Stimulated activated CD8-positive, alpha-beta memory T cell treated with anti-CD3 and anti-CD28 coated beads, Interleukin-15, amount 100 ng/mL, for 1 hour (primary cell): ENCODE measurements around the gene CTSF.

Source experiments
- DNase-seq: peaks from one replicate; pipeline ENCODE4 v3.0.0-alpha.2; 2020; ENCODE audit warnings: low read depth

The CTSF gene

DNA sequence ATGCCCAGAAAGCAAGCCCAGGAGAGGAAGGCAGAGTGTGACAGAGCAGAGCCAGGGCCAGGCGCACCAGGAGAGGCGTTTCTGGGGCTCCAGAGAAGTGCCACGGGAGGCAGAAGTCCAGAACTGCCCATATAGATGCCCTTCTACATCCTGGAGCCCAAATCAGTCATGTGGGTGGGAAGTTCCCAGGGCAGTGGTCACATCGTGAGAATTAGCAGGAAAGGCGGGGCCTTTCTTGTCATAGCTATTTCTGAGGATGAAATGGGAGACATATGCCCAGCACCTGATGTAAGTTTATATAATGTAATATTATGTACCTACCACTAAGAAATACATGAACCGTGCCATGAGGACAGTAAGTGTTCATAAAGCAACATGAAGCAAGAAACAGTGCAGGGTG, 35.6 kb downstream of the CTSF start:
- no peak for DNase-seq

DNA sequence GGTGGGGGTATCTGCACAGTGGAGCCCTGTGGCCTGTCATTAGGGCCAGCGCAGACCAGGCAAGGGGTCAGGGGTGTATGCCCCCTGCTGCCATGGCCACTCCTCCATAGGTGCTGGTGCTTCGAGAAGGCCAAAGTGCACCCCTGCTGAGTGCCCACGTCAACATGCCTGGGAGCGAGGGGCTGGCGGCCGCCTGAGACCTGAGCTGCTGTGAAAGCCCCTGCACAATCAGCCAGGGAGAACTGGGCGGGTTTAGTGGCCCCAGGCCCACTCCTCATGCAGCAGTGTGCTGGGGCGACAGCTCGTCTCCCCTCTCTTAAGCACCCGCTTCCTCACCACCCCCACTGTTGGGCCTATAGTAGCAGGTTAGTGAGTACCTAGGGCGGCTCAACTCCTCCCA, 36.6 kb downstream of the CTSF start:
- no peak for DNase-seq

DNA sequence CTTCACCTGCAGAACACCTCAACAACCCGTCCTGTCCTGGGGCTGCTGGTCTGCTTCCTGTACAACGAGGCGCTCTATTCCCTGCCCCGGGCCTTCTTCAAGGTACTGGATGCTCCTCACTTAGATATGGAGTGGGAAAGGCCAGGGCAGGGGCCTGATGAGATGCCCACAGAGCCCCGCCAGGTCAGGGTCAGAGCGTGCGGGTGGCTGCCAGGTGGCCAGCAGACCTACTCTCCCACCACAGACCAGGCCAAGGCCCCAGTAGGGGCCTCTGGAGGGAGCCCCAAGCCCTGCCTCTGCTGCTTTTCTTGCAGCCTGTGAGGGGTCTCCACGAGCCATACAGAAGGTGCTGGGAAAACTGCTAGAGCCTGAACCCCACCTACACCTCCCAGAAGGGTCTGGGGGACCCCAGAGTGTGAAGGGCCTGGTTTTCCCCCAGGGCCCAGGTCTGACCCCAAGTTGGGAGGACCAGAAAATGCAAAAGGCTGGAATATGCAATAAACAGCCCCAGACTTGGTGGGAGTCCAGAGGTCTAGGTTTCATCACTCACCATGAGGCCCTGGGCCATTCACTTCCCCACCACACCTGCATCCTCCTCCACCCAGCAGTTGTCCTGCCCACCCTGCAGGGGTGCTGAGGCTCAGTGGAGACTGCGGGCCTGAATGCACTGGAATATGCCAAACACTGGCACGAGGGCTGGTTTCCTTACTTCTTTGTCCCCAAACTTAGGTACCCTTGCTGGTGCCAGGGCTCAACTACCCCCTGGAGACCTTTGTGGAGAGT, 37.3 kb downstream of the CTSF start:
- DNase-seq, result no peak

DNA sequence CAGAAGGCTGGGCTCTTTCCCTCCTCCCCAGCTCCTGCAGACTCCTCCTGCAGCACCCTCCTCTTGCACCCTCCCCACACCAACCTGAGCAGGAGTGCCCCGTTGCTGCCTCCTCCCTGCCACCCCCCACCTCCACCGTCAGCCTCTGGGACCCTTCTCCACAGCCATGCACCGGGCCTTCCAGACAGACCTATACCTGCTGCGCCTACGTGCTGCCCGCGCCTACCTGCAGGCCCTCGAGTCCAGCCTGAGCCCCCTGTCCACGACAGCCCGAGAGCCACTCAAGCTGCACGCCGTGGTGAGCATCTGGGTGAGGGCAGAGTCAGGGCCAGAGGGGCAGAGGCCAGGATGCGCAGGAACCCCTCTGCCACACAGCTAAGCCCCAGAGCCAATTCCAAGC, 38.8 kb downstream of the CTSF start:
- DNase-seq, result no peak

DNA sequence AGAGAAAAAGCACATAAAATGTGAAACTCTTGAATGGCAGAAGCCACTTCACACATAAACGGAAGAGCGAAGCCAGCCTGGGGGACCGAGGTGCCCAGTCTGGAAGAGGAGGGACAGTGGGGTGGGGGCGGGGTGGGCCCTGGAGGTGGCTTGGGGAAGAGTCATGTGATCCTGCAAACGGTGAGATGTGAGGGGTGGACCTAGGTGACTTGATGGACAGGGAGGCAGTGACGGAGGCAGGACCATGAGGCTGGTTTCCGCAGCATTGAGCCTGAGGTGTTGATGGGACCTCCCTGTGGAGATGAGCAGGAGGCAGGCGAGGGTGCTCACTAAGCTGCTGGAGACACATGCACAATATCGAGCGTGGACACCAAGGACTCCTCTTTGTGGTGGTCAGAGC, 39.3 kb downstream of the CTSF start:
- no peak for DNase-seq

DNA sequence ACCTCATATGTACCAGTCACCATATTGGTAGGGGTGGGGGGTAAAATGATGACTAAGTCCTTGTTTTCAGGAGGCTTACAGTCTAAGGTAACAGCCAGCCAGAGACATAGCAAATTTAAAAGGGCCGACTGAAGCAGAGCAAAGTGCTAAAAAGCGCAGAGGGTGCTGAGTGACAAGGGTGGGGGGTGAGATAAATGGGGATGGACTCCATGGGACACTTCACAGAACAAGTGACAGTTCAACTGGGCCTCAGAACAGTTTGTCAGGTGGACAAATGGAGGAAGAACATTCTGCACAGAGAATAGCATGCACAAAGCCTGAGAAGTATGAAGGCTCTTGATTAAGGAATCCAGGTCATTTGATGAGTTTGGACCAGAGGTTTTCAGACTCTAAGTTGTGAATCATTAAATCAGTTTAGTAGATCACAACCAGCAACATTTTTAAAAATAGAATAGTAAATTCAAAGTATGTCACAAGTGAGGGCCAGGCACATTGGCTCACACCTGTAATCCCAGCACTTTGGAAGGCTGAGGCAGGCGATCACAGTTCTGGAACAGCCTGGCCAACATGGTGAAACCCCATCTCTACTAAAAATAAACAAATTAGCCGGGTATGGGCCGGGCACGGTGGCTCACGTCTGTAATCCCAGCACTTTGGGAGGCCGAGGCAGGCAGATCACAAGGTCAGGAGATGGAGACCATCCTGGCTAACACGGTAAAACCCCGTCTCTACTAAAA, 43.9 kb downstream of the CTSF start:
- DNase-seq, result no peak

DNA sequence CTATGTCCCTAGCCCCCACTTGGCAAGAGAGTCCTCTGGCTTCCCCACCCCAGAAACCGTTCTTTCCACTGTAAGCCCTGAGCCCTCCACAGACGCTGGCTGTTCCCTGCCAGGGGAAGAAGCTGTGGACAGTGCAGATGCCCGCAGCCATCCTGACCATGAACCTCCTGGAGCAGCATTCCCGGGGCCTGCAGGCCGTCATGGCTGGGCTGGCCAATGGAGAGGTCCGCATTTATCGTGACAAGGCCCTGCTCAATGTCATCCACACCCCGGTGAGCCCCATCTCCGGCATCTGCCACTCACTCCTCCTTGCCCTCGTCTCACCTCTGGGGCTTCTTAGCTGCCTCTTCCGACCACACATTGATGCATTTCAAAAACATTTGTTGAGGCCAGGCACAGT, 44.8 kb downstream of the CTSF start:
- no peak for DNase-seq
